K562 (cell line): ENCODE measurements around the gene HES4. TPM values are rescaled to one million over a fixed set of nuclear protein-coding genes. Genes with fewer than 3 reads are reported as not detected.

Source experiments
- CBX5 ChIP-seq: IDR thresholded peaks from 2 replicates; pipeline ENCODE4 v1.6.1; 2014; ENCODE audit warnings: low read depth, borderline replicate concordance
- CHD7 ChIP-seq: fragments of 200-600 bp; sonication (generic); IDR thresholded peaks from one replicate; pipeline ENCODE4 v1.6.1; 2012; ENCODE audit warnings: mild to moderate bottlenecking, low read depth, low read length, inconsistent platforms
- CREB1 ChIP-seq, 2 experiments: sonication (generic) in 1 of 2; formaldehyde crosslinking in 1 of 2; IDR thresholded peaks; 2 replicates each; pipeline versions ENCODE4 v1.6.1 to v1.8.0; 2012 to 2022; ENCODE audit warnings: inconsistent platforms in 1 of 2, mild to moderate bottlenecking in 1 of 2, missing genetic modification reagents in 1 of 2, moderate library complexity in 1 of 2
- CREM ChIP-seq: IDR thresholded peaks from 2 replicates; pipeline ENCODE4 v1.6.1; 2014; ENCODE audit warnings: antibody characterized with exemption, low read depth
- EZH2 ChIP-seq: IDR thresholded peaks from 2 replicates; pipeline ENCODE4 v1.6.1; 2012; ENCODE audit warnings: low read depth, mild to moderate bottlenecking, inconsistent platforms, low read length, borderline replicate concordance
- HBP1 ChIP-seq: fragments of 450-650 bp; formaldehyde crosslinking; IDR thresholded peaks from 2 replicates; pipeline ENCODE4 v1.4.0; 2022; ENCODE audit warnings: missing genetic modification characterization
- HINFP ChIP-seq: fragments of 450-650 bp; conservative IDR thresholded peaks from 2 replicates; pipeline ENCODE4 v1.6.1; 2016; ENCODE audit warnings: missing genetic modification characterization, low read depth, mild to moderate bottlenecking, control low read depth, missing compliant biosample characterization
- MCM5 ChIP-seq: fragments of 450-650 bp; IDR thresholded peaks from 2 replicates; pipeline ENCODE4 v1.6.1; 2016; ENCODE audit warnings: low read depth
- MLX ChIP-seq, 2 experiments: fragments of 450-650 bp in 1 of 2; sonication (generic) in 1 of 2; formaldehyde crosslinking; conservative IDR thresholded peaks; 2 replicates each; pipeline versions ENCODE4 v1.4.0 to v1.8.1; 2020 to 2022; ENCODE audit warnings: mild to moderate bottlenecking in 1 of 2, missing genetic modification reagents in 1 of 2
- NR2F6 ChIP-seq: fragments of 450-650 bp; formaldehyde crosslinking; IDR thresholded peaks from 2 replicates; pipeline ENCODE4 v1.4.0; 2020; ENCODE audit warnings: mild to moderate bottlenecking
- NRF1 ChIP-seq, 2 experiments: fragments of 450-650 bp; IDR thresholded peaks in 1 of 2; conservative IDR thresholded peaks in 1 of 2; 2 replicates each; pipeline ENCODE4 v1.6.1; 2014; ENCODE audit warnings: mild to moderate bottlenecking in 2 of 2
- PHB2 ChIP-seq: fragments of 450-650 bp; IDR thresholded peaks from 2 replicates; pipeline ENCODE4 v1.6.1; 2017; ENCODE audit warnings: low read depth
- RUNX1 ChIP-seq: sonication (generic); IDR thresholded peaks from 2 replicates; pipeline ENCODE4 v1.6.1; 2016; ENCODE audit warnings: antibody characterized with exemption, low read depth
- polyA plus RNA-seq, 8 experiments: library from polyadenylated mRNA; depleted of rRNA in 4 of 8; stranded (reverse) in 5 of 8; unstranded in 3 of 8; fragments of >200 nt; fragmentation: Nextera tagmentation in 2 of 8; fragmentation: Illumina TruSeq in 1 of 8; extraction: Ambion mirVana in 2 of 8; extraction: Trizol in 1 of 8; gene quantifications; 2 replicates each; pipeline versions ENCODE4 v1.2.1 to v1.2.3, GENCODE V29; 2011 to 2014; ENCODE audit warnings: inconsistent platforms in 1 of 8, missing spikeins in 1 of 8
- total RNA-seq, 7 experiments: library from RNA; depleted of rRNA in 6 of 7; stranded (reverse); fragments of >200 nt in 6 of 7; fragmentation: Illumina TruSeq in 2 of 7; extraction: Trizol in 2 of 7; gene quantifications; 2 replicates each; pipeline versions ENCODE4 v1.2.1 to v1.2.3, GENCODE V29; 2011 to 2021; ENCODE audit warnings: low replicate concordance in 1 of 7

The HES4 gene
- total and polyA plus RNA-seq, 9 of the 15 experiments (the other 6 are each of a cell fraction or from before 2014, with no cell fraction given): 0.21 to 43.7 (median 5.3) TPM; not detected in 2

GRCh38 chr1:966704-967300, 33.1 kb downstream of the HES4 start (continued):
- TF ChIP-seq HINFP (tag) (no peak), MLX (CRISPR knock-in tag; conservative IDR thresholded peaks at IDR 0.05) (no peak), NR2F6 (CRISPR knock-in tag) (no peak), CBX5 (no peak), HBP1 (CRISPR knock-in tag) (no peak), PHB2 (no peak), CHD7 (no peak), CREB1 (IDR thresholded peaks at IDR 0.05) (no peak), CREB1 (CRISPR knock-in tag; IDR thresholded peaks at IDR 0.05) (no peak; the same call in 1 of the 2 replicates), CREM (peak; percentile 39), EZH2 (no peak), MCM5 (no peak), RUNX1 (no peak), NRF1 (conservative IDR thresholded peaks at IDR 0.05 in 1 of 2, IDR thresholded peaks at IDR 0.05 in 1 of 2) (peak; percentile 63 to 71; a peak in 3 of 4 replicates)
